Calu3 (cell line): Measurements from ENCODE around the gene FAM200A. TPM values are rescaled to one million over a fixed set of nuclear protein-coding genes. Genes with fewer than 3 reads are reported as not detected.
"Not testable (repeated sequence)": the region's sequence is repeated elsewhere in the genome, so short reads cannot be mapped to it uniquely, and the experiment has no call there.

Source experiments
- BruUV-seq: library from RNA; stranded (reverse); fragments of 400-500 nt; replicated peaks from 2 replicates; lab custom pipeline; 2021; lab: Mats Ljungman, UMichigan
- CTCF ChIA-PET: fragments of 300-600 bp; sonication (Branson Sonifier 250); formaldehyde crosslinking; loops from one replicate; lab custom pipeline; 2022; ENCODE audit warnings: antibody characterized with exemption; lab: Charles Lee
- DNase-seq: peaks from one replicate; pipeline ENCODE4 v3.0.0; 2022
- H3K27ac Mint-ChIP-seq: one replicate; pipeline ENCODE4 v1.8.0; 2022; ENCODE audit warnings: mixed read lengths; ENCODE audit not compliant: unreplicated experiment
- H3K27me3 Mint-ChIP-seq: one replicate; pipeline ENCODE4 v1.8.0; 2022; ENCODE audit warnings: mixed read lengths; ENCODE audit not compliant: unreplicated experiment
- H3K36me3 Mint-ChIP-seq: one replicate; pipeline ENCODE4 v1.8.0; 2022; ENCODE audit warnings: mild to moderate bottlenecking, moderate library complexity, mixed read lengths; ENCODE audit not compliant: insufficient read depth, unreplicated experiment
- H3K4me1 Mint-ChIP-seq: one replicate; pipeline ENCODE4 v1.8.0; 2022; ENCODE audit warnings: mild to moderate bottlenecking, low read depth, mixed read lengths; ENCODE audit not compliant: unreplicated experiment
- H3K4me3 Mint-ChIP-seq: one replicate; pipeline ENCODE4 v1.8.0; 2022; ENCODE audit warnings: mild to moderate bottlenecking, low read depth, moderate library complexity, mixed read lengths; ENCODE audit not compliant: unreplicated experiment
- H3K9me3 Mint-ChIP-seq: one replicate; pipeline ENCODE4 v1.8.0; 2022; ENCODE audit warnings: low read depth, mixed read lengths; ENCODE audit not compliant: unreplicated experiment
- intact Hi-C: fragments of 100-400 bp; cut with micrococcal nuclease; formaldehyde crosslinking; loops from one replicate; pipeline ENCODE4 v1.10.0; 2022; ENCODE audit not compliant: unreplicated experiment
- total RNA-seq: library from RNA; stranded (reverse); gene quantifications from 2 replicates; pipeline ENCODE4 v1.2.3, GENCODE V29; 2022
- TF ChIP-seq, protein P1 (sequence below): fragments of 200-600 bp; IDR thresholded peaks from one replicate; pipeline ENCODE4 v1.8.0; 2022; ENCODE audit warnings: antibody characterized with exemption; ENCODE audit not compliant: unreplicated experiment

The FAM200A gene
- total RNA-seq, 1 experiment from 2014 or later: 4.1 TPM

- BruUV-seq: no TSS peak
- Mint-ChIP-seq H3K27me3 (no peaks in the 10 kb centered on the region), H3K36me3 (peaks cover 3% of the 10 kb centered on the region)
Observed at GRCh38 chr7:99557196-99557607, 5.3 kb upstream of the FAM200A start.

DNA sequence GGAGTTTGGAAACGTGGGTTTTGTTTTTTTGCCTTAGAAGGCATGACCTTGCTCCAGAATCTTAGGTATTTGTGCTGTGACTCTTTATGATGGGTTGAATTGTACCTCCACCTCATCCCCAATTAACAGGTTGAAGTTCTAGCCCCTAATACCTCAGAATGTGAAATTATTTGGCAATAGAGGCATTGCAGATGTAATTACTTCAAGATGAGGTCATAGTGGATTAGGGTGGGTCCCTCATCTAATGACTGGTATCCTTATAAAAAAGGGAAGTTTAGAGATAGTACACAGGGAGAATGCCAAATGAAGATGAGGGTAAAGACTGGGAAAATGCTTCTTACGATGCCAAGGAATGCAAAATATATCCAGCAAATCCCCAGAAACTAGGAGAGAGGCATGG lies 3.0 kb upstream of the FAM200A start:
- TF ChIP-seq, protein P1, sequence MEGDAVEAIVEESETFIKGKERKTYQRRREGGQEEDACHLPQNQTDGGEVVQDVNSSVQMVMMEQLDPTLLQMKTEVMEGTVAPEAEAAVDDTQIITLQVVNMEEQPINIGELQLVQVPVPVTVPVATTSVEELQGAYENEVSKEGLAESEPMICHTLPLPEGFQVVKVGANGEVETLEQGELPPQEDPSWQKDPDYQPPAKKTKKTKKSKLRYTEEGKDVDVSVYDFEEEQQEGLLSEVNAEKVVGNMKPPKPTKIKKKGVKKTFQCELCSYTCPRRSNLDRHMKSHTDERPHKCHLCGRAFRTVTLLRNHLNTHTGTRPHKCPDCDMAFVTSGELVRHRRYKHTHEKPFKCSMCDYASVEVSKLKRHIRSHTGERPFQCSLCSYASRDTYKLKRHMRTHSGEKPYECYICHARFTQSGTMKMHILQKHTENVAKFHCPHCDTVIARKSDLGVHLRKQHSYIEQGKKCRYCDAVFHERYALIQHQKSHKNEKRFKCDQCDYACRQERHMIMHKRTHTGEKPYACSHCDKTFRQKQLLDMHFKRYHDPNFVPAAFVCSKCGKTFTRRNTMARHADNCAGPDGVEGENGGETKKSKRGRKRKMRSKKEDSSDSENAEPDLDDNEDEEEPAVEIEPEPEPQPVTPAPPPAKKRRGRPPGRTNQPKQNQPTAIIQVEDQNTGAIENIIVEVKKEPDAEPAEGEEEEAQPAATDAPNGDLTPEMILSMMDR: no peak
- H3K27ac Mint-ChIP-seq: no peak overlapping the region
- intact Hi-C loops: no loop called here
- peaks cover 13% of the 10 kb centered on the region for H3K36me3 Mint-ChIP-seq
- no peaks in the 10 kb centered on the region for H3K27me3 Mint-ChIP-seq
- no peak overlapping the region for H3K4me3 Mint-ChIP-seq
- no peaks in the 10 kb centered on the region for H3K4me1 Mint-ChIP-seq
- H3K9me3 Mint-ChIP-seq: no peaks in the 10 kb centered on the region
- BruUV-seq: no TSS peak
- CTCF ChIA-PET: no interaction called here
- no peak for DNase-seq

More at GRCh38 chr7:99557196-99557607, 5.3 kb upstream of the FAM200A start:
- Mint-ChIP-seq H3K4me3 (no peak overlapping the region), H3K9me3 (no peaks in the 10 kb centered on the region), H3K4me1 (peaks cover 2% of the 10 kb centered on the region), H3K27ac (no peak overlapping the region)
- no peak for DNase-seq
- CTCF ChIA-PET: no interaction called here
- intact Hi-C loops: no loop called here
- TF ChIP-seq, protein P1: no peak

GRCh38 chr7:99553039-99553438 lies 1.1 kb upstream of the FAM200A start:
- Mint-ChIP-seq H3K4me1 (no peaks in the 10 kb centered on the region), H3K27me3 (no peaks in the 10 kb centered on the region), H3K36me3 (peaks cover 17% of the 10 kb centered on the region), H3K4me3 (no peak overlapping the region), H3K9me3 (peaks cover 3% of the 10 kb centered on the region), H3K27ac (no peak overlapping the region)
- intact Hi-C loops: no loop called here
- CTCF ChIA-PET: no interaction called here
- TF ChIP-seq, protein P1: no peak
- no peak for DNase-seq
- BruUV-seq: no TSS peak

DNA sequence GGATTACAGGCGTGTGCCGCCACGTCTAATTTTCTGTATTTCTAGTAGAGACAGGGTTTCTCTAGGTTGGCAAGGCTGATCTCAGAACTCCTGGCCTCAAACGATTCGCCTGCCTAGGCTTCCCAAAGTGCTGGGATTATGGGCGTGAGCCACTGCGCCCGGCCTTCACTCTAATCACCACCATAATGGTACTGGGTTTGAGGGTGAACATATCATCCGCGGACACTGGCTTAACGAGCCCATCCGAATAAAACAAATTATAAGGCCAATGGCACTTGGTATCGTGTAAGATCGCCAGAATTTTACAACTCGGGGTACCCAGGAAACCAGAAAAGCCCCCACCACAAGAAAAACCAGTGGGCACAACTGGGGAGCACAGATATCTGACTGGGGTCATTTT lies 580 bp downstream of the FAM200A start:
- TSS peak; percentile 86 for BruUV-seq

GRCh38 chr7:99549545-99549944 lies 2.4 kb downstream of the FAM200A start:
- H3K36me3 Mint-ChIP-seq: peaks cover 19% of the 10 kb centered on the region
- H3K27ac Mint-ChIP-seq, H3K9me3 Mint-ChIP-seq, H3K4me3 Mint-ChIP-seq, intact Hi-C loops, H3K4me1 Mint-ChIP-seq, CTCF ChIA-PET, BruUV-seq, DNase-seq, H3K27me3 Mint-ChIP-seq: not testable (repeated sequence)

More for the DNA sequence above, 580 bp downstream of the FAM200A start:
- peaks cover 19% of the 10 kb centered on the region for H3K36me3 Mint-ChIP-seq
- DNase-seq: no peak
- peak overlapping the region; percentile 76 for H3K4me3 Mint-ChIP-seq
- H3K27me3 Mint-ChIP-seq: no peaks in the 10 kb centered on the region
- H3K27ac Mint-ChIP-seq: no peak overlapping the region
- intact Hi-C loops: no loop called here
- TF ChIP-seq, protein P1: no peak
- H3K9me3 Mint-ChIP-seq: peaks cover 3% of the 10 kb centered on the region
- no peaks in the 10 kb centered on the region for H3K4me1 Mint-ChIP-seq
- CTCF ChIA-PET: no interaction called here

GRCh38 chr7:99545308-99545707 lies 6.6 kb downstream of the FAM200A start:
- peaks cover 15% of the 10 kb centered on the region for H3K36me3 Mint-ChIP-seq
- H3K27ac Mint-ChIP-seq, BruUV-seq, DNase-seq, H3K9me3 Mint-ChIP-seq, H3K27me3 Mint-ChIP-seq, H3K4me1 Mint-ChIP-seq, CTCF ChIA-PET, H3K4me3 Mint-ChIP-seq, intact Hi-C loops: not testable (repeated sequence)
